ENCODE results near the gene ERICH4.
"Not testable (repeated sequence)": the region's sequence is repeated elsewhere in the genome, so short reads cannot be mapped to it uniquely, and the experiment has no call there.

ERICH4 gene

GRCh38 chr19:41415154-41415571, 27.8 kb upstream of the ERICH4 start:
- FAIRE-seq: no peak

- FAIRE-seq: no peak
These were observed 26.7 kb upstream of the ERICH4 start for GRCh38 chr19:41416194-41416674.

- no peak for FAIRE-seq
These were observed 22.7 kb upstream of the ERICH4 start for GRCh38 chr19:41420101-41420880.

- no peak for FAIRE-seq
These were observed 21.6 kb upstream of the ERICH4 start for GRCh38 chr19:41421314-41421713.

- no peak for FAIRE-seq
These were observed 21.0 kb upstream of the ERICH4 start for GRCh38 chr19:41421973-41422372.

GRCh38 chr19:41422456-41422855, 20.5 kb upstream of the ERICH4 start:
- no peak for FAIRE-seq

GRCh38 chr19:41422955-41423354, 20.0 kb upstream of the ERICH4 start:
- no peak for FAIRE-seq

GRCh38 chr19:41424335-41425173, 18.4 kb upstream of the ERICH4 start:
- no peak for FAIRE-seq

- FAIRE-seq: no peak
These were observed 17.5 kb upstream of the ERICH4 start for GRCh38 chr19:41425174-41426115.

GRCh38 chr19:41426116-41426841, 16.7 kb upstream of the ERICH4 start:
- no peak for FAIRE-seq

GRCh38 chr19:41426952-41427646, 15.9 kb upstream of the ERICH4 start, which contains the start of gene B3GNT8:
TSS of gene B3GNT8 (minus strand) at chr19:41427374. CDS start at chr19:41426778, 596 bp downstream.
- FAIRE-seq: no peak

GRCh38 chr19:41427647-41428480, 15.1 kb upstream of the ERICH4 start:
- no peak for FAIRE-seq

- no peak for FAIRE-seq
These were observed 14.5 kb upstream of the ERICH4 start for GRCh38 chr19:41428481-41428859.

- FAIRE-seq: no peak
These were observed 12.0 kb upstream of the ERICH4 start for GRCh38 chr19:41430922-41431321.

GRCh38 chr19:41431426-41432386, 11.2 kb upstream of the ERICH4 start:
- no peak for FAIRE-seq

GRCh38 chr19:41433171-41433570, 9.8 kb upstream of the ERICH4 start:
- no peak for FAIRE-seq

- FAIRE-seq: no peak
These were observed 8.5 kb upstream of the ERICH4 start for GRCh38 chr19:41434450-41434849.

GRCh38 chr19:41435376-41435775, 7.6 kb upstream of the ERICH4 start:
- FAIRE-seq: not testable (repeated sequence)

Data from G401.6 (cell line).